ENCODE measurements around the gene NEURL3.

The NEURL3 gene

GRCh38 chr2:96539215-96539920 is 34.2 kb upstream of the NEURL3 start:
- DNase-seq, result no peak

GRCh38 chr2:96538487-96539214 is 33.5 kb upstream of the NEURL3 start:
- no peak for DNase-seq

GRCh38 chr2:96537734-96538486 is 32.8 kb upstream of the NEURL3 start:
- DNase-seq, result no peak

- no peak for DNase-seq
Observed at GRCh38 chr2:96537066-96537733, 32.0 kb upstream of the NEURL3 start.

- DNase-seq, result peak; percentile 78
Observed at GRCh38 chr2:96536445-96537065, 31.4 kb upstream of the NEURL3 start, which contains the start of gene ARID5A. ARID5A (plus strand) TSS chr2:96536752; CDS start chr2:96536827, 75 bp downstream.

- no peak for DNase-seq
Observed at GRCh38 chr2:96535331-96535730, 30.2 kb upstream of the NEURL3 start.

- no peak for DNase-seq
Observed at GRCh38 chr2:96534701-96535181, 29.6 kb upstream of the NEURL3 start.

GRCh38 chr2:96534141-96534540 is 29.0 kb upstream of the NEURL3 start:
- no peak for DNase-seq

- DNase-seq, result no peak
Observed at GRCh38 chr2:96533292-96534073, 28.3 kb upstream of the NEURL3 start.

- no peak for DNase-seq
Observed at GRCh38 chr2:96532641-96533291, 27.6 kb upstream of the NEURL3 start.

- peak; percentile 44 for DNase-seq
Observed at GRCh38 chr2:96531872-96532505, 26.8 kb upstream of the NEURL3 start.

- no peak for DNase-seq
Observed at GRCh38 chr2:96531366-96531765, 26.2 kb upstream of the NEURL3 start.

- no peak for DNase-seq
Observed at GRCh38 chr2:96530474-96531357, 25.6 kb upstream of the NEURL3 start.

- no peak for DNase-seq
Observed at GRCh38 chr2:96530144-96530430, 24.9 kb upstream of the NEURL3 start.

- DNase-seq, result no peak
Observed at GRCh38 chr2:96529376-96530143, 24.4 kb upstream of the NEURL3 start.

- no peak for DNase-seq
Observed at GRCh38 chr2:96528700-96529375, 23.7 kb upstream of the NEURL3 start.

GRCh38 chr2:96528006-96528699 is 23.0 kb upstream of the NEURL3 start:
- no peak for DNase-seq
